Measurements from ENCODE around the gene ANGPTL1. TPM values are rescaled to one million over a fixed set of nuclear protein-coding genes. Genes with fewer than 3 reads are reported as not detected.

Gene ANGPTL1
- total and polyA plus RNA-seq, 10 donors = 1.4 to 27.0 (median 5.1) TPM

GRCh38 chr1:178825167-178825566 is 45.7 kb downstream of the ANGPTL1 start:
- no peak for DNase-seq
- no peak overlapping the region for H3K4me3 ChIP-seq
- no peaks in the 10 kb centered on the region for H3K27me3 ChIP-seq (replicated peaks in 1 of 7)
- H3K27ac ChIP-seq = no peak overlapping the region
- WGBS, 5 donors = 84 to 92% (median 86%) methylated on average over 2 of the region's 2 CpGs
- intact Hi-C loops (cut with DNase I; ENCODE audit: low total_unique reads) = no loop called here
- TF ChIP-seq CTCF (IDR thresholded peaks at IDR 0.05 in 8 of 11, conservative IDR thresholded peaks at IDR 0.05 in 3 of 11) (no peak), POLR2A (IDR thresholded peaks at IDR 0.05) (no peak), POLR2AphosphoS5 (IDR thresholded peaks at IDR 0.05) (no peak)
- H3K9me3 ChIP-seq = no peaks in the 10 kb centered on the region
- H3K4me1 ChIP-seq = no peaks in the 10 kb centered on the region
- H3K36me3 ChIP-seq = peaks cover 0 to 65% (median 15%) of the 10 kb centered on the region in 6 donors

- Histone ChIP-seq H3K27ac (no peak overlapping the region), H3K27me3 (replicated peaks in 1 of 7) (no peaks in the 10 kb centered on the region), H3K36me3 (peaks cover 0 to 71% (median 12%) of the 10 kb centered on the region in 6 donors), H3K4me1 (no peaks in the 10 kb centered on the region), H3K4me3 (no peak overlapping the region), H3K9me3 (no peaks in the 10 kb centered on the region)
- no peak for TF ChIP-seq POLR2AphosphoS5 (IDR thresholded peaks at IDR 0.05)
- TF ChIP-seq POLR2A (IDR thresholded peaks at IDR 0.05) = no peak
- 71 to 85% (median 80%) methylated on average over 1 of the region's 1 CpG for WGBS, 5 donors
- intact Hi-C loops (cut with DNase I; ENCODE audit: low total_unique reads) = no loop called here
- no peak for DNase-seq
Measured at GRCh38 chr1:178821134-178821866, 49.6 kb downstream of the ANGPTL1 start.

- Histone ChIP-seq H3K4me3 (no peak overlapping the region), H3K36me3 (peaks cover 0 to 73% (median 14%) of the 10 kb centered on the region in 6 donors), H3K4me1 (no peaks in the 10 kb centered on the region), H3K27ac (no peak overlapping the region), H3K27me3 (replicated peaks in 1 of 7) (no peaks in the 10 kb centered on the region), H3K9me3 (no peaks in the 10 kb centered on the region)
- DNase-seq = no peak
- intact Hi-C loops (cut with DNase I; ENCODE audit: low total_unique reads) = no loop called here
- TF ChIP-seq POLR2A (IDR thresholded peaks at IDR 0.05) (no peak), CTCF (IDR thresholded peaks at IDR 0.05 in 8 of 11, conservative IDR thresholded peaks at IDR 0.05 in 3 of 11) (no peak), POLR2AphosphoS5 (IDR thresholded peaks at IDR 0.05) (no peak)
- 88 to 98% (median 95%) methylated on average over 4 of the region's 4 CpGs for WGBS, 5 donors
Measured at GRCh38 chr1:178819123-178819522, 51.8 kb downstream of the ANGPTL1 start.

GRCh38 chr1:178818416-178818815 is 52.5 kb downstream of the ANGPTL1 start:
- TF ChIP-seq CTCF (IDR thresholded peaks at IDR 0.05 in 8 of 11, conservative IDR thresholded peaks at IDR 0.05 in 3 of 11) (no peak), POLR2A (IDR thresholded peaks at IDR 0.05) (no peak), POLR2AphosphoS5 (IDR thresholded peaks at IDR 0.05) (no peak)
- Histone ChIP-seq H3K9me3 (no peaks in the 10 kb centered on the region), H3K4me1 (no peaks in the 10 kb centered on the region), H3K27ac (no peak overlapping the region), H3K36me3 (peaks cover 0 to 72% (median 12%) of the 10 kb centered on the region in 6 donors), H3K4me3 (no peak overlapping the region), H3K27me3 (replicated peaks in 1 of 7) (no peaks in the 10 kb centered on the region)
- DNase-seq = no peak
- intact Hi-C loops (cut with DNase I; ENCODE audit: low total_unique reads) = no loop called here
- WGBS, 5 donors = 92 to 98% (median 96%) methylated on average over 2 of the region's 2 CpGs
